H1 (cell line): Measurements from ENCODE around the gene SH3PXD2A.

ENCODE experiments used
- ATF3 ChIP-seq: IDR thresholded peaks from 2 replicates; pipeline ENCODE4 v1.6.1; 2011; ENCODE audit warnings: low read depth, mild to moderate bottlenecking, low read length; ENCODE audit not compliant: insufficient read depth
- BCL11A ChIP-seq, 2 experiments: IDR thresholded peaks; one replicate each; pipeline ENCODE4 v1.6.1; 2011; ENCODE audit warnings: low read depth in 2 of 2, low read length in 2 of 2, mild to moderate bottlenecking in 2 of 2
- CTCF ChIP-seq, 3 experiments: IDR thresholded peaks; 1 replicate in 2 of 3; 2 replicates in 1 of 3; pipeline versions ENCODE4 v1.5.1 to v1.6.1; 2011; ENCODE audit warnings: low read length in 3 of 3, mild to moderate bottlenecking in 3 of 3, inconsistent platforms in 2 of 3, low read depth in 1 of 3, moderate library complexity in 1 of 3; ENCODE audit not compliant: insufficient read depth in 1 of 3; ENCODE audit errors: control extremely low read depth in 1 of 3
- E2F6 ChIP-seq: IDR thresholded peaks from 2 replicates; pipeline ENCODE4 v1.6.1; 2012; ENCODE audit warnings: inconsistent platforms
- POLR2A ChIP-seq, 2 experiments: IDR thresholded peaks; 1 replicate in 1 of 2; 2 replicates in 1 of 2; pipeline ENCODE4 v1.6.1; 2011; ENCODE audit warnings: low read depth in 2 of 2, low read length in 2 of 2, mild to moderate bottlenecking in 2 of 2; ENCODE audit errors: control extremely low read depth in 1 of 2
- TCF12 ChIP-seq: IDR thresholded peaks from 2 replicates; pipeline ENCODE4 v1.6.1; 2011; ENCODE audit warnings: low read depth, mild to moderate bottlenecking, low read length
- USF2 ChIP-seq: IDR thresholded peaks from 2 replicates; pipeline ENCODE4 v1.6.1; 2011; ENCODE audit warnings: low read length, improper control_type of control experiment

- TF ChIP-seq ATF3, result no peak
- no peak for TF ChIP-seq BCL11A (IDR thresholded peaks at IDR 0.05; ENCODE audit: low read depth in 2 of 2, low read length in 2 of 2)
- TF ChIP-seq TCF12, result no peak
- TF ChIP-seq E2F6, result no peak
- no peak for TF ChIP-seq CTCF (IDR thresholded peaks at IDR 0.05; ENCODE audit: control extremely low read depth in 1 of 3, insufficient read depth in 1 of 3, low read depth in 1 of 3, low read length in 3 of 3)
- TF ChIP-seq POLR2A (IDR thresholded peaks at IDR 0.05; ENCODE audit: control extremely low read depth in 1 of 2, low read depth in 2 of 2, low read length in 2 of 2), result no peak
- TF ChIP-seq USF2, result no peak
These were observed 27.3 kb downstream of the SH3PXD2A start for GRCh38 chr10:103828107-103828506.
